Neural progenitor cell (in vitro differentiated cells): Measurements from ENCODE around the gene NRG2. TPM values are rescaled to one million over a fixed set of nuclear protein-coding genes. Genes with fewer than 3 reads are reported as not detected.

ENCODE experiments used
- DNase-seq: peaks from one replicate; pipeline ENCODE4 v3.0.0-alpha.2; 2016; ENCODE audit warnings: low spot score
- H2AFZ ChIP-seq: fragments of 200-600 bp; sonication (generic); replicated peaks from 2 replicates; pipeline ENCODE4 v1.6.1; 2016; ENCODE audit warnings: antibody characterized with exemption
- H3F3A ChIP-seq: fragments of 200-600 bp; sonication (generic); 2 replicates; pipeline ENCODE4 v1.6.1; 2016; ENCODE audit warnings: antibody characterized with exemption, low read depth
- H3K27ac ChIP-seq: fragments of 200-600 bp; sonication (generic); 2 replicates; pipeline ENCODE4 v1.5.1; 2016; ENCODE audit warnings: mild to moderate bottlenecking
- H3K27me3 ChIP-seq: fragments of 200-600 bp; sonication (generic); 2 replicates; pipeline ENCODE4 v1.6.1; 2016; ENCODE audit warnings: mild to moderate bottlenecking, moderate library complexity
- H3K36me3 ChIP-seq: fragments of 200-600 bp; sonication (generic); 2 replicates; pipeline ENCODE4 v1.5.1; 2016
- H3K4me1 ChIP-seq: fragments of 200-600 bp; sonication (generic); 2 replicates; pipeline ENCODE4 v1.6.1; 2016; ENCODE audit warnings: mixed run types
- H3K4me2 ChIP-seq: fragments of 200-600 bp; sonication (generic); 2 replicates; pipeline ENCODE4 v1.6.1; 2016
- H3K4me3 ChIP-seq: fragments of 200-600 bp; sonication (generic); 2 replicates; pipeline ENCODE4 v1.5.1; 2016
- H3K79me2 ChIP-seq: fragments of 200-600 bp; sonication (generic); 2 replicates; pipeline ENCODE4 v1.6.1; 2016; ENCODE audit warnings: low read depth
- H3K9ac ChIP-seq: fragments of 200-600 bp; sonication (generic); 2 replicates; pipeline ENCODE4 v1.6.1; 2016
- H3K9me3 ChIP-seq: fragments of 200-600 bp; sonication (generic); 2 replicates; pipeline ENCODE4 v1.5.1; 2016; ENCODE audit warnings: low read depth
- H4K20me1 ChIP-seq: fragments of 200-600 bp; sonication (generic); 2 replicates; pipeline ENCODE4 v1.6.1; 2016; ENCODE audit warnings: low read depth
- H3K27ac Mint-ChIP-seq: 3 replicates; pipeline ENCODE4 v1.8.0; 2021; ENCODE audit warnings: mixed read lengths
- H3K27me3 Mint-ChIP-seq: 2 replicates; pipeline ENCODE4 v1.8.0; 2022; ENCODE audit warnings: low read depth, mild to moderate bottlenecking, inconsistent platforms, moderate library complexity, mixed read lengths; ENCODE audit not compliant: insufficient read depth
- H3K36me3 Mint-ChIP-seq: 3 replicates; pipeline ENCODE4 v1.8.0; 2021; ENCODE audit warnings: mixed read lengths
- H3K4me1 Mint-ChIP-seq: 3 replicates; pipeline ENCODE4 v1.8.0; 2021; ENCODE audit warnings: mixed read lengths
- H3K4me3 Mint-ChIP-seq: 3 replicates; pipeline ENCODE4 v1.8.0; 2021; ENCODE audit warnings: mild to moderate bottlenecking, moderate library complexity, mixed read lengths
- H3K9me3 Mint-ChIP-seq: 3 replicates; pipeline ENCODE4 v1.8.0; 2020; ENCODE audit warnings: mixed read lengths
- CTCF ChIP-seq: fragments of 200-600 bp; sonication (generic); IDR thresholded peaks from 2 replicates; pipeline ENCODE4 v1.5.1; 2017; ENCODE audit warnings: antibody characterized with exemption, mild to moderate bottlenecking
- EZH2 ChIP-seq: fragments of 200-600 bp; sonication (generic); IDR thresholded peaks from 2 replicates; pipeline ENCODE4 v1.6.1; 2017; ENCODE audit warnings: antibody characterized with exemption, mild to moderate bottlenecking, moderate library complexity
- EZH2phosphoT487 ChIP-seq: fragments of 200-600 bp; sonication (generic); IDR thresholded peaks from 2 replicates; pipeline ENCODE4 v1.6.1; 2017; ENCODE audit warnings: antibody characterized with exemption
- total RNA-seq: library from RNA; depleted of rRNA; stranded (reverse); fragments of >200 nt; gene quantifications from 2 replicates; pipeline ENCODE4 v1.2.3, GENCODE V29; 2015; ENCODE audit warnings: low replicate concordance

Gene NRG2
- total RNA-seq, 1 donor from 2014 or later = 0.13 TPM

DNA sequence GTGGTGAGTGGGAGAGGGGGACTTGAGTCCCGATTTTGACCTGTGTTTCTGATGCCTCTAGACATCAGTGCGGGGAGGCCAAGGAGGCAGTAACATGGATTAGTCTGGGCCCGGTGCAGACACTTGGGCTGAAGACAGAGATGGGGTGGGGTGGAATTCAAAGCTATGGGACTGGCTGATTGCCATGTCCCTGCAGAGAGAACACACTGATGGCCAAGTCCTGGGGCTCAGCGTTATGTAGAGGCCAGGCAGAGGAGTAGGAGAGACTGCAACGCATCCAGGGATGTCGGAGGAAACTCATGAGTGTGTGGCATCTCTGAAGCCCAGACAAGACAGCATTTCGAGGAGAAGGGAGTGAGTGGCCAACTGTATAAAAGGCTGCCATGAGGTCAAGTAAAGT, 217.4 kb downstream of the NRG2 start:
- H3K4me2 ChIP-seq = no peak overlapping the region
- no peak overlapping the region for H3K27ac ChIP-seq
- Mint-ChIP-seq H3K27ac (peak overlapping the region; percentile 3), H3K27me3 (peaks cover 5% of the 10 kb centered on the region), H3K4me3 (no peak overlapping the region), H3K36me3 (no peaks in the 10 kb centered on the region), H3K9me3 (peaks cover under 1% of the 10 kb centered on the region), H3K4me1 (no peaks in the 10 kb centered on the region)
- no peaks in the 10 kb centered on the region for H4K20me1 ChIP-seq
- H2AFZ ChIP-seq = no peak overlapping the region
- no peak for DNase-seq
- peaks cover 5% of the 10 kb centered on the region for H3K27me3 ChIP-seq
- no peaks in the 10 kb centered on the region for H3K9me3 ChIP-seq
- H3F3A ChIP-seq = no peaks in the 10 kb centered on the region
- no peaks in the 10 kb centered on the region for H3K36me3 ChIP-seq
- no peak overlapping the region for H3K9ac ChIP-seq
- H3K4me3 ChIP-seq = no peak overlapping the region
- no peaks in the 10 kb centered on the region for H3K79me2 ChIP-seq
- TF ChIP-seq EZH2phosphoT487 = no peak
- no peak for TF ChIP-seq CTCF
- TF ChIP-seq EZH2 = no peak
- no peaks in the 10 kb centered on the region for H3K4me1 ChIP-seq

GRCh38 chr5:139823757-139824355, 219.2 kb downstream of the NRG2 start:
- H3K4me2 ChIP-seq = no peak overlapping the region
- H3K4me1 ChIP-seq = no peaks in the 10 kb centered on the region
- TF ChIP-seq EZH2phosphoT487 = no peak
- no peak for TF ChIP-seq CTCF
- H3K9me3 ChIP-seq = no peaks in the 10 kb centered on the region
- Mint-ChIP-seq H3K9me3 (peaks cover 6% of the 10 kb centered on the region), H3K27me3 (peaks cover 5% of the 10 kb centered on the region), H3K27ac (no peak overlapping the region), H3K36me3 (no peaks in the 10 kb centered on the region), H3K4me1 (no peaks in the 10 kb centered on the region), H3K4me3 (no peak overlapping the region)
- no peak overlapping the region for H2AFZ ChIP-seq
- H3K4me3 ChIP-seq = no peak overlapping the region
- DNase-seq = no peak
- no peaks in the 10 kb centered on the region for H3F3A ChIP-seq
- H3K9ac ChIP-seq = no peak overlapping the region
- H3K27ac ChIP-seq = no peak overlapping the region
- H3K27me3 ChIP-seq = peaks cover 1% of the 10 kb centered on the region
- no peaks in the 10 kb centered on the region for H4K20me1 ChIP-seq
- H3K79me2 ChIP-seq = no peaks in the 10 kb centered on the region
- H3K36me3 ChIP-seq = no peaks in the 10 kb centered on the region

GRCh38 chr5:139822553-139823425, 220.3 kb downstream of the NRG2 start:
- H3K36me3 Mint-ChIP-seq = no peaks in the 10 kb centered on the region
- peaks cover 9% of the 10 kb centered on the region for H3K9me3 Mint-ChIP-seq
- H2AFZ ChIP-seq = no peak overlapping the region
- H4K20me1 ChIP-seq = no peaks in the 10 kb centered on the region
- no peak overlapping the region for H3K4me2 ChIP-seq
- TF ChIP-seq EZH2 (no peak), CTCF (no peak), EZH2phosphoT487 (no peak)
- no peak overlapping the region for H3K4me3 Mint-ChIP-seq
- no peaks in the 10 kb centered on the region for H3K79me2 ChIP-seq
- H3K4me1 ChIP-seq = no peaks in the 10 kb centered on the region
- H3K4me3 ChIP-seq = no peak overlapping the region
- no peaks in the 10 kb centered on the region for H3F3A ChIP-seq
- H3K4me1 Mint-ChIP-seq = no peaks in the 10 kb centered on the region
- DNase-seq = no peak
- H3K27me3 Mint-ChIP-seq = peaks cover 8% of the 10 kb centered on the region
- H3K9ac ChIP-seq = no peak overlapping the region
- H3K27me3 ChIP-seq = peaks cover 5% of the 10 kb centered on the region
- no peaks in the 10 kb centered on the region for H3K36me3 ChIP-seq
- no peak overlapping the region for H3K27ac ChIP-seq
- H3K9me3 ChIP-seq = no peaks in the 10 kb centered on the region
- H3K27ac Mint-ChIP-seq = no peak overlapping the region
